GM12878 (cell line): Measurements from ENCODE around the gene TBL1XR1. TPM values are rescaled to one million over a fixed set of nuclear protein-coding genes. Genes with fewer than 3 reads are reported as not detected.

Experiments used
- ATAC-seq: fragments of 200-7000 bp; cut with Tn5 transposase; 3 replicates; pipeline ENCODE4 v1.9.1; 2020; ENCODE audit warnings: mild to moderate bottlenecking, moderate library complexity
- BruUV-seq: library from RNA; stranded (reverse); fragments of 400-500 nt; replicated peaks from 2 replicates; lab custom pipeline; 2021; lab: Mats Ljungman, UMichigan
- CTCF ChIA-PET: fragments of 300-600 bp; sonication (Branson Sonifier 250); formaldehyde crosslinking; extraction: SDS; loops from one replicate; lab custom pipeline; 2021; ENCODE audit warnings: inconsistent platforms; lab: Yijun Ruan, JAX
- POLR2A ChIA-PET: fragments of 350-600 bp; formaldehyde crosslinking; extraction: SDS; loops from one replicate; lab custom pipeline; 2021; ENCODE audit warnings: inconsistent platforms; lab: Charles Lee
- RAD21 ChIA-PET: fragments of 300-600 bp; sonication (Branson Sonifier 250); formaldehyde crosslinking; loops from one replicate; lab custom pipeline; 2023; ENCODE audit warnings: antibody characterized with exemption; ENCODE audit not compliant: unreplicated experiment; lab: Charles Lee
- SMC1A ChIA-PET: fragments of 300-600 bp; sonication (Branson Sonifier 250); formaldehyde crosslinking; loops from one replicate; lab custom pipeline; 2023; ENCODE audit not compliant: unreplicated experiment, uncharacterized antibody; lab: Charles Lee
- DNase-seq: peaks from one replicate; pipeline ENCODE4 v3.0.0-alpha.2; 2011; ENCODE audit warnings: low read depth, low spot score
- FAIRE-seq: peaks from 3 replicates; lab custom pipeline; 2011; peaks lifted over from hg19 to GRCh38; lab: Jason Lieb, UNC
- H2AFZ ChIP-seq: 2 replicates; pipeline ENCODE4 v1.6.0; 2011; ENCODE audit warnings: low read depth, low read length, control low read depth; ENCODE audit not compliant: control insufficient read depth
- H3K27ac ChIP-seq: 2 replicates; pipeline ENCODE4 v1.5.1; 2011; ENCODE audit warnings: control low read depth; ENCODE audit not compliant: control insufficient read depth, insufficient read depth
- H3K27me3 ChIP-seq, 2 experiments: replicated peaks in 1 of 2; 2 replicates each; pipeline versions ENCODE4 v1.6.0 to v1.6.1; 2011; ENCODE audit warnings: low read length in 1 of 2; ENCODE audit not compliant: control insufficient read depth in 2 of 2, insufficient read depth in 2 of 2
- H3K36me3 ChIP-seq, 2 experiments: 2 replicates each; pipeline ENCODE4 v1.5.1; 2011; ENCODE audit warnings: low read length in 1 of 2; ENCODE audit not compliant: control insufficient read depth in 2 of 2, insufficient read depth in 2 of 2
- H3K4me1 ChIP-seq: 2 replicates; pipeline ENCODE4 v1.6.1; 2011; ENCODE audit warnings: mild to moderate bottlenecking, low read length, moderate library complexity, mixed read lengths; ENCODE audit not compliant: control insufficient read depth, insufficient read depth
- H3K4me2 ChIP-seq: 2 replicates; pipeline ENCODE4 v1.6.0; 2011; ENCODE audit warnings: control low read depth; ENCODE audit not compliant: control insufficient read depth, insufficient read depth
- H3K4me3 ChIP-seq: fragments of 200-600 bp; sonication (generic); 2 replicates; pipeline ENCODE4 v1.5.1; 2016
- H3K79me2 ChIP-seq: 2 replicates; pipeline ENCODE4 v1.6.0; 2011; ENCODE audit warnings: low read length; ENCODE audit not compliant: control insufficient read depth, insufficient read depth
- H3K9ac ChIP-seq: 2 replicates; pipeline ENCODE4 v1.8.0; 2011; ENCODE audit warnings: low read length, control low read depth, mixed read lengths; ENCODE audit not compliant: control insufficient read depth, insufficient read depth
- H3K9me3 ChIP-seq: replicated peaks from 3 replicates; pipeline ENCODE4 v1.5.1; 2011; ENCODE audit warnings: mild to moderate bottlenecking, low read length; ENCODE audit not compliant: control insufficient read depth, insufficient read depth
- H4K20me1 ChIP-seq: 2 replicates; pipeline ENCODE4 v1.6.0; 2011; ENCODE audit not compliant: control insufficient read depth, insufficient read depth
- CBX3 ChIP-seq: fragments of 200-600 bp; sonication (generic); IDR thresholded peaks from 2 replicates; pipeline ENCODE4 v1.6.1; 2016; ENCODE audit warnings: low read depth, borderline replicate concordance
- CHD1 ChIP-seq: IDR thresholded peaks from 2 replicates; pipeline ENCODE4 v1.6.1; 2012; ENCODE audit warnings: low read depth, low read length, improper control_type of control experiment
- EGR1 ChIP-seq, 2 experiments: IDR thresholded peaks; 1 replicate in 1 of 2; 2 replicates in 1 of 2; pipeline ENCODE4 v1.6.1; 2011 to 2012; ENCODE audit warnings: low read depth in 2 of 2, low read length in 2 of 2, borderline replicate concordance in 1 of 2, mild to moderate bottlenecking in 1 of 2, moderate library complexity in 1 of 2
- ESRRA ChIP-seq: IDR thresholded peaks from 2 replicates; pipeline ENCODE4 v1.6.1; 2012; ENCODE audit warnings: mild to moderate bottlenecking, low read length, improper control_type of control experiment
- HDGF ChIP-seq: fragments of 450-650 bp; IDR thresholded peaks from 2 replicates; pipeline ENCODE4 v1.6.1; 2016; ENCODE audit warnings: antibody characterized with exemption
- NFXL1 ChIP-seq: fragments of 450-650 bp; IDR thresholded peaks from 2 replicates; pipeline ENCODE4 v1.6.1; 2017; ENCODE audit warnings: antibody characterized with exemption, mild to moderate bottlenecking, borderline replicate concordance
- NFYB ChIP-seq: IDR thresholded peaks from 2 replicates; pipeline ENCODE4 v1.6.1; 2011; ENCODE audit warnings: low read depth, mild to moderate bottlenecking, low read length, improper control_type of control experiment, moderate library complexity; ENCODE audit not compliant: insufficient read depth
- NKRF ChIP-seq: fragments of 450-650 bp; conservative IDR thresholded peaks from 2 replicates; pipeline ENCODE4 v1.6.1; 2017; ENCODE audit warnings: mild to moderate bottlenecking, moderate library complexity
- PAX5 ChIP-seq: IDR thresholded peaks from 2 replicates; pipeline ENCODE4 v1.6.1; 2011; ENCODE audit warnings: low read depth, low read length, borderline replicate concordance
- SIN3A ChIP-seq: IDR thresholded peaks from 2 replicates; pipeline ENCODE4 v1.6.1; 2012; ENCODE audit warnings: low read depth, low read length, improper control_type of control experiment
- SIX5 ChIP-seq: IDR thresholded peaks from 2 replicates; pipeline ENCODE4 v1.6.1; 2011; ENCODE audit warnings: mild to moderate bottlenecking, low read depth, low read length, moderate library complexity; ENCODE audit not compliant: severe bottlenecking
- TCF12 ChIP-seq: IDR thresholded peaks from 2 replicates; pipeline ENCODE4 v1.6.1; 2011; ENCODE audit warnings: low read depth, mild to moderate bottlenecking, low read length
- WRNIP1 ChIP-seq: IDR thresholded peaks from 2 replicates; pipeline ENCODE4 v1.6.1; 2011; ENCODE audit warnings: low read depth, low read length, improper control_type of control experiment, borderline replicate concordance
- ZNF622 ChIP-seq: fragments of 450-650 bp; IDR thresholded peaks from 2 replicates; pipeline ENCODE4 v1.6.1; 2017; ENCODE audit warnings: mild to moderate bottlenecking, inconsistent platforms
- ZZZ3 ChIP-seq: IDR thresholded peaks from 2 replicates; pipeline ENCODE4 v1.6.1; 2011; ENCODE audit warnings: low read depth; ENCODE audit not compliant: control insufficient read depth, insufficient read length
- WGBS: methylation state at CpG from one replicate; pipeline ENCODE4 v1.1.6; 2016; ENCODE audit warnings: low lambda C conversion rate; ENCODE audit not compliant: insufficient replicate concordance, insufficient coverage; ENCODE audit errors: missing lambda C conversion rate; 5-methylcytosine and 5-hydroxymethylcytosine counted together
- in situ Hi-C: fragments of 300-500 bp; cut with MboI; formaldehyde crosslinking; loops from 9 replicates; pipeline ENCODE4 v1.14.3; 2018; ENCODE audit warnings: mixed read lengths
- intact Hi-C: fragments of 100-400 bp; cut with micrococcal nuclease; formaldehyde crosslinking; loops from one replicate; pipeline ENCODE4 v1.14.2; 2022; ENCODE audit not compliant: unreplicated experiment
- polyA plus RNA-seq, 11 experiments: library from polyadenylated mRNA; depleted of rRNA in 4 of 11; unstranded in 6 of 11; stranded (reverse) in 5 of 11; fragments of >200 nt; fragmentation: Nextera tagmentation in 4 of 11; fragmentation: Illumina TruSeq in 1 of 11; extraction: Ambion mirVana in 4 of 11; extraction: Trizol in 1 of 11; gene quantifications; 1 replicate in 1 of 11; 2 replicates in 10 of 11; pipeline versions ENCODE4 v1.2.1 to v1.2.3, GENCODE V29; 2011 to 2016; ENCODE audit warnings: inconsistent platforms in 2 of 11, missing spikeins in 2 of 11, low read depth in 1 of 11
- total RNA-seq, 4 experiments: library from RNA; depleted of rRNA in 3 of 4; stranded (reverse); fragments of >200 nt in 3 of 4; fragmentation: Illumina TruSeq in 1 of 4; extraction: Trizol in 1 of 4; gene quantifications; 2 replicates each; pipeline versions ENCODE4 v1.2.1 to v1.2.3, GENCODE V29; 2013 to 2021

TBL1XR1 gene
- total and polyA plus RNA-seq, 10 of the 15 experiments (the other 5 are each of a cell fraction or from before 2014, with no cell fraction given) = 13.0 to 115 (median 60.4) TPM

- 75% methylated on average over 4 of the region's 4 CpGs for WGBS
- peaks cover 6% of the 10 kb centered on the region; the same call in 1 of the 2 replicates for H3K4me1 ChIP-seq
- FAIRE-seq (no peak), ATAC-seq (no peak), DNase-seq (no peak)
- TF ChIP-seq NFYB (no peak), ZNF622 (no peak), NKRF (no peak), SIN3A (no peak), ESRRA (no peak), ZZZ3 (no peak), TCF12 (no peak), HDGF (no peak), CBX3 (no peak), SIX5 (no peak), CHD1 (no peak), PAX5 (no peak), WRNIP1 (no peak), NFXL1 (no peak), EGR1 (IDR thresholded peaks at IDR 0.05; ENCODE audit: borderline replicate concordance in 1 of 2, low read depth in 2 of 2, low read length in 2 of 2) (no peak)
- H2AFZ ChIP-seq = no peak overlapping the region
- SMC1A ChIA-PET = interaction anchor here (0.8 to 2.7 kb wide), 26 partner anchors 8 to 726 kb away, joined by 3 to 21 read pairs (median 4); partner anchors contain the start of gene TBL1XR1
- BruUV-seq = no TSS peak
- H3K27me3 ChIP-seq = no peaks in the 10 kb centered on the region
- in situ Hi-C loops = no loop called here
- peaks cover 1% of the 10 kb centered on the region for H3K79me2 ChIP-seq
- H3K4me3 ChIP-seq = no peak overlapping the region
- no peaks in the 10 kb centered on the region for H4K20me1 ChIP-seq
- H3K4me2 ChIP-seq = no peak overlapping the region
- H3K27ac ChIP-seq = no peak overlapping the region
- intact Hi-C loops = loop anchor here (2.0 to 10.0 kb wide), 3 partner anchors 145 to 623 kb away; partner anchors contain the start of gene TBL1XR1
- POLR2A ChIA-PET = interaction anchor here (1.8 kb wide), 1 partner anchor 8 kb away, joined by 8 read pairs; no protein-coding TSS in a partner anchor
- H3K9me3 ChIP-seq = no peaks in the 10 kb centered on the region
- RAD21 ChIA-PET = interaction anchor here (0.6 to 2.4 kb wide), 17 partner anchors 8 to 844 kb away, joined by 3 to 13 read pairs (median 4); partner anchors contain the start of gene TBL1XR1
- no peak overlapping the region for H3K9ac ChIP-seq
- peaks cover 3 to 6% of the 10 kb centered on the region in 2 experiments; a peak in 3 of 4 replicates for H3K36me3 ChIP-seq
- CTCF ChIA-PET = interaction anchor here (0.6 to 3.4 kb wide), 21 partner anchors 18 to 1334 kb away, joined by 3 to 31 read pairs (median 3); no protein-coding TSS in a partner anchor
These were observed 145.9 kb downstream of the TBL1XR1 start for GRCh38 chr3:177051411-177051810.
